ENCODE data around the gene HENMT1.

DNA sequence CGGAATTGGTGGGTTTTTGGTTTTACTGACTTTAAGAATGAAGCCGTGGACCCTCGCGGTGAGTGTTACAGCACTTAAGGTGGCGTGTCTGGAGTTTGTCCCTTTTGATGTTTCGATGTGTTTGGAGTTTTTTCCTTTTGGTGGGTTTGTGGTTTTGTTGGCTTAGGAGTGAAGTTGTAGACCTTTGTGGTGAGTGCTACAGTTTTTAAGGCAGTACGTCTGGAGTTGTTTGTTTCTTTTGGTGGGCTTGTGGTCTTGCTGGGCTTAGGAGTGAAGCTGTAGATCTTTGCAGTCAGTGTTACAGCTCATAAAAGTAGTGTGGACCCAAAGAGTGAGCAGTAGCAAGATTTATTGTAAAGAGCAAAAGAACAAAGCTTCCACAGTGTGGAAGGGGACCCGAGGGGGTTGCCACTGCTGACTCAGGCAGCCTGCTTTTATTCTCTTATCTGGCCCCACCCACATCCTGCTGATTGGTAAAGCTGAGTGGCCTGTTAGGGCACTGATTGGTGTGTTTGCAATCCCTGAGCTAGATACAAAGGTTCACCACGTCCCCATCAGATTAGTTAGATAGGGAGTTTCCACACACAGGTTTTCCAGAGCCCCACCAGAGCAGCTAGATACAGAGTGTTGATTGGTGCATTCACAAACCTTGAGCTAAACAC lies 20.9 kb downstream of the HENMT1 start:
- TF ChIP-seq OSR1 (CRISPR knock-in tag; IDR thresholded peaks at IDR 0.05) (no peak), ZFP30 (CRISPR knock-in tag; IDR thresholded peaks at IDR 0.05) (no peak), TCF4 (CRISPR knock-in tag; IDR thresholded peaks at IDR 0.05; ENCODE audit: borderline replicate concordance) (no peak), ZC3H10 (CRISPR knock-in tag; IDR thresholded peaks at IDR 0.05) (no peak), ZFP3 (CRISPR knock-in tag; IDR thresholded peaks at IDR 0.05) (no peak)
- TF ChIP-seq, protein P1, sequence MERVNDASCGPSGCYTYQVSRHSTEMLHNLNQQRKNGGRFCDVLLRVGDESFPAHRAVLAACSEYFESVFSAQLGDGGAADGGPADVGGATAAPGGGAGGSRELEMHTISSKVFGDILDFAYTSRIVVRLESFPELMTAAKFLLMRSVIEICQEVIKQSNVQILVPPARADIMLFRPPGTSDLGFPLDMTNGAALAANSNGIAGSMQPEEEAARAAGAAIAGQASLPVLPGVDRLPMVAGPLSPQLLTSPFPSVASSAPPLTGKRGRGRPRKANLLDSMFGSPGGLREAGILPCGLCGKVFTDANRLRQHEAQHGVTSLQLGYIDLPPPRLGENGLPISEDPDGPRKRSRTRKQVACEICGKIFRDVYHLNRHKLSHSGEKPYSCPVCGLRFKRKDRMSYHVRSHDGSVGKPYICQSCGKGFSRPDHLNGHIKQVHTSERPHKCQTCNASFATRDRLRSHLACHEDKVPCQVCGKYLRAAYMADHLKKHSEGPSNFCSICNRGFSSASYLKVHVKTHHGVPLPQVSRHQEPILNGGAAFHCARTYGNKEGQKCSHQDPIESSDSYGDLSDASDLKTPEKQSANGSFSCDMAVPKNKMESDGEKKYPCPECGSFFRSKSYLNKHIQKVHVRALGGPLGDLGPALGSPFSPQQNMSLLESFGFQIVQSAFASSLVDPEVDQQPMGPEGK (CRISPR knock-in tag; IDR thresholded peaks at IDR 0.05; ENCODE audit: borderline replicate concordance) = no peak
- TF ChIP-seq, protein P2, sequence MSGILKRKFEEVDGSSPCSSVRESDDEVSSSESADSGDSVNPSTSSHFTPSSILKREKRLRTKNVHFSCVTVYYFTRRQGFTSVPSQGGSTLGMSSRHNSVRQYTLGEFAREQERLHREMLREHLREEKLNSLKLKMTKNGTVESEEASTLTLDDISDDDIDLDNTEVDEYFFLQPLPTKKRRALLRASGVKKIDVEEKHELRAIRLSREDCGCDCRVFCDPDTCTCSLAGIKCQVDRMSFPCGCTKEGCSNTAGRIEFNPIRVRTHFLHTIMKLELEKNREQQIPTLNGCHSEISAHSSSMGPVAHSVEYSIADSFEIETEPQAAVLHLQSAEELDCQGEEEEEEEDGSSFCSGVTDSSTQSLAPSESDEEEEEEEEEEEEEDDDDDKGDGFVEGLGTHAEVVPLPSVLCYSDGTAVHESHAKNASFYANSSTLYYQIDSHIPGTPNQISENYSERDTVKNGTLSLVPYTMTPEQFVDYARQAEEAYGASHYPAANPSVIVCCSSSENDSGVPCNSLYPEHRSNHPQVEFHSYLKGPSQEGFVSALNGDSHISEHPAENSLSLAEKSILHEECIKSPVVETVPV (CRISPR knock-in tag; IDR thresholded peaks at IDR 0.05) = no peak
